Neural progenitor cell (in vitro differentiated cells): Measurements from ENCODE around the gene ACAP1. TPM values are rescaled to one million over a fixed set of nuclear protein-coding genes. Genes with fewer than 3 reads are reported as not detected.
"Not testable (repeated sequence)": the region's sequence is repeated elsewhere in the genome, so short reads cannot be mapped to it uniquely, and the experiment has no call there.

Experiments
- DNase-seq: peaks from one replicate; pipeline ENCODE4 v3.0.0-alpha.2; 2016; ENCODE audit warnings: low spot score
- H2AFZ ChIP-seq: fragments of 200-600 bp; sonication (generic); replicated peaks from 2 replicates; pipeline ENCODE4 v1.6.1; 2016; ENCODE audit warnings: antibody characterized with exemption
- H3F3A ChIP-seq: fragments of 200-600 bp; sonication (generic); 2 replicates; pipeline ENCODE4 v1.6.1; 2016; ENCODE audit warnings: antibody characterized with exemption, low read depth
- H3K27ac ChIP-seq: fragments of 200-600 bp; sonication (generic); 2 replicates; pipeline ENCODE4 v1.5.1; 2016; ENCODE audit warnings: mild to moderate bottlenecking
- H3K27me3 ChIP-seq: fragments of 200-600 bp; sonication (generic); 2 replicates; pipeline ENCODE4 v1.6.1; 2016; ENCODE audit warnings: mild to moderate bottlenecking, moderate library complexity
- H3K36me3 ChIP-seq: fragments of 200-600 bp; sonication (generic); 2 replicates; pipeline ENCODE4 v1.5.1; 2016
- H3K4me1 ChIP-seq: fragments of 200-600 bp; sonication (generic); 2 replicates; pipeline ENCODE4 v1.6.1; 2016; ENCODE audit warnings: mixed run types
- H3K4me2 ChIP-seq: fragments of 200-600 bp; sonication (generic); 2 replicates; pipeline ENCODE4 v1.6.1; 2016
- H3K4me3 ChIP-seq: fragments of 200-600 bp; sonication (generic); 2 replicates; pipeline ENCODE4 v1.5.1; 2016
- H3K79me2 ChIP-seq: fragments of 200-600 bp; sonication (generic); 2 replicates; pipeline ENCODE4 v1.6.1; 2016; ENCODE audit warnings: low read depth
- H3K9ac ChIP-seq: fragments of 200-600 bp; sonication (generic); 2 replicates; pipeline ENCODE4 v1.6.1; 2016
- H3K9me3 ChIP-seq: fragments of 200-600 bp; sonication (generic); 2 replicates; pipeline ENCODE4 v1.5.1; 2016; ENCODE audit warnings: low read depth
- H4K20me1 ChIP-seq: fragments of 200-600 bp; sonication (generic); 2 replicates; pipeline ENCODE4 v1.6.1; 2016; ENCODE audit warnings: low read depth
- H3K27ac Mint-ChIP-seq: 3 replicates; pipeline ENCODE4 v1.8.0; 2021; ENCODE audit warnings: mixed read lengths
- H3K27me3 Mint-ChIP-seq: 2 replicates; pipeline ENCODE4 v1.8.0; 2022; ENCODE audit warnings: low read depth, mild to moderate bottlenecking, inconsistent platforms, moderate library complexity, mixed read lengths; ENCODE audit not compliant: insufficient read depth
- H3K36me3 Mint-ChIP-seq: 3 replicates; pipeline ENCODE4 v1.8.0; 2021; ENCODE audit warnings: mixed read lengths
- H3K4me1 Mint-ChIP-seq: 3 replicates; pipeline ENCODE4 v1.8.0; 2021; ENCODE audit warnings: mixed read lengths
- H3K4me3 Mint-ChIP-seq: 3 replicates; pipeline ENCODE4 v1.8.0; 2021; ENCODE audit warnings: mild to moderate bottlenecking, moderate library complexity, mixed read lengths
- H3K9me3 Mint-ChIP-seq: 3 replicates; pipeline ENCODE4 v1.8.0; 2020; ENCODE audit warnings: mixed read lengths
- EZH2 ChIP-seq: fragments of 200-600 bp; sonication (generic); IDR thresholded peaks from 2 replicates; pipeline ENCODE4 v1.6.1; 2017; ENCODE audit warnings: antibody characterized with exemption, mild to moderate bottlenecking, moderate library complexity
- EZH2phosphoT487 ChIP-seq: fragments of 200-600 bp; sonication (generic); IDR thresholded peaks from 2 replicates; pipeline ENCODE4 v1.6.1; 2017; ENCODE audit warnings: antibody characterized with exemption
- total RNA-seq: library from RNA; depleted of rRNA; stranded (reverse); fragments of >200 nt; gene quantifications from 2 replicates; pipeline ENCODE4 v1.2.3, GENCODE V29; 2015; ENCODE audit warnings: low replicate concordance
- TF ChIP-seq, protein P1 (sequence below): fragments of 200-600 bp; sonication (generic); IDR thresholded peaks from 2 replicates; pipeline ENCODE4 v1.5.1; 2017; ENCODE audit warnings: antibody characterized with exemption, mild to moderate bottlenecking

The ACAP1 gene
- total RNA-seq, 1 donor from 2014 or later = 0.65 TPM

DNA sequence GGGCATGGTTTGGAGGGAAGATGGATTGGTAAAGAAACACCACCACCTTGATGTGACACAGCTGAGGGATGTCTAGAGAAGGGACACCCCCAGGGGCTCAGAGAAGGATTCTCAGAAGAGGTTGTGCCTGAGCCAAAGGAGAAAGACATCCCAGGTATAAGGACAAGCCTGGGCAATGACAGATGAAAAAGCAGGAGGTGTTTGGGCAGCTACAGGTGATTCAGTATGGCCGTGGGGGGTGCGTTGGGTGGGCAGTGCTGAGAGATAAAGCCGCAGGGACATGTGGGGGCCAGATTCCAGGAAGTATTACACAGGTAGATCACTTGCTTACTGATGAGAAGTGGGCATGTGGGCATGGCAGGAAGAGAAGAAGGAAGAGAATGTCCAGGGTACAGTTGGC lies 25.6 kb downstream of the ACAP1 start:
- no peak overlapping the region for H3K4me3 ChIP-seq
- no peak overlapping the region for H3K4me2 ChIP-seq
- no peak overlapping the region for H3K27ac ChIP-seq
- Mint-ChIP-seq H3K4me1 (no peaks in the 10 kb centered on the region), H3K36me3 (no peaks in the 10 kb centered on the region), H3K4me3 (no peak overlapping the region), H3K27ac (no peak overlapping the region), H3K9me3 (no peaks in the 10 kb centered on the region), H3K27me3 (peaks cover 4% of the 10 kb centered on the region)
- H3K9me3 ChIP-seq = no peaks in the 10 kb centered on the region
- no peaks in the 10 kb centered on the region for H3K36me3 ChIP-seq
- H3K79me2 ChIP-seq = no peaks in the 10 kb centered on the region
- H2AFZ ChIP-seq = no peak overlapping the region
- no peaks in the 10 kb centered on the region for H4K20me1 ChIP-seq
- H3K4me1 ChIP-seq = no peaks in the 10 kb centered on the region
- no peak for DNase-seq
- no peaks in the 10 kb centered on the region for H3F3A ChIP-seq
- TF ChIP-seq EZH2phosphoT487 = no peak
- TF ChIP-seq, protein P1, sequence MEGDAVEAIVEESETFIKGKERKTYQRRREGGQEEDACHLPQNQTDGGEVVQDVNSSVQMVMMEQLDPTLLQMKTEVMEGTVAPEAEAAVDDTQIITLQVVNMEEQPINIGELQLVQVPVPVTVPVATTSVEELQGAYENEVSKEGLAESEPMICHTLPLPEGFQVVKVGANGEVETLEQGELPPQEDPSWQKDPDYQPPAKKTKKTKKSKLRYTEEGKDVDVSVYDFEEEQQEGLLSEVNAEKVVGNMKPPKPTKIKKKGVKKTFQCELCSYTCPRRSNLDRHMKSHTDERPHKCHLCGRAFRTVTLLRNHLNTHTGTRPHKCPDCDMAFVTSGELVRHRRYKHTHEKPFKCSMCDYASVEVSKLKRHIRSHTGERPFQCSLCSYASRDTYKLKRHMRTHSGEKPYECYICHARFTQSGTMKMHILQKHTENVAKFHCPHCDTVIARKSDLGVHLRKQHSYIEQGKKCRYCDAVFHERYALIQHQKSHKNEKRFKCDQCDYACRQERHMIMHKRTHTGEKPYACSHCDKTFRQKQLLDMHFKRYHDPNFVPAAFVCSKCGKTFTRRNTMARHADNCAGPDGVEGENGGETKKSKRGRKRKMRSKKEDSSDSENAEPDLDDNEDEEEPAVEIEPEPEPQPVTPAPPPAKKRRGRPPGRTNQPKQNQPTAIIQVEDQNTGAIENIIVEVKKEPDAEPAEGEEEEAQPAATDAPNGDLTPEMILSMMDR = no peak
- no peak for TF ChIP-seq EZH2
- no peak overlapping the region for H3K9ac ChIP-seq
- no peaks in the 10 kb centered on the region for H3K27me3 ChIP-seq

DNA sequence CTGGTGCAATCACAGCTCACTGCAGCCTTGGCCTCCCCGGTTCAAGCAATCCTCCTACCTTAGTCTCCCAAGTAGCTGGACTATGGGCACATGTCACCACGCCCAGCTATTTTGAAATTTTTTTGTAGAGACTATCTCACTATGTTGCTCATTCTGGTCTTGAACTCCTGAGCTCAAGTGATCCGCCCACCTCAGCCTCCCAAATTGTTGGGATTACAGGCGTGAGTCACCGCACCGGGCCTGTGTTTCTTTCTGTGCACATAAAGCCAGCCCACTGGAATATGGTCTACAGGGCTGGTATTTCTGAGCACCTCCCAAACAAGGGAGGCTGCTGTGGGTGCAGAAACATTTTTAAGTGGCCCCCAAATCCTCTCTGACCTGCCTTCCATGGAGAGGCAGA lies 27.0 kb downstream of the ACAP1 start:
- no peaks in the 10 kb centered on the region for H3K36me3 ChIP-seq
- peaks cover 4% of the 10 kb centered on the region for H3K27me3 Mint-ChIP-seq
- no peak overlapping the region for H3K27ac ChIP-seq
- DNase-seq = no peak
- H3K4me2 ChIP-seq = no peak overlapping the region
- no peak overlapping the region for H3K4me3 Mint-ChIP-seq
- no peaks in the 10 kb centered on the region for H3K79me2 ChIP-seq
- no peak overlapping the region for H3K9ac ChIP-seq
- no peak overlapping the region for H3K27ac Mint-ChIP-seq
- H3K9me3 ChIP-seq = no peaks in the 10 kb centered on the region
- H3K4me1 ChIP-seq = no peaks in the 10 kb centered on the region
- TF ChIP-seq EZH2phosphoT487 = no peak
- TF ChIP-seq, protein P1 = no peak
- TF ChIP-seq EZH2 = no peak
- H3F3A ChIP-seq = no peaks in the 10 kb centered on the region
- H3K36me3 Mint-ChIP-seq = no peaks in the 10 kb centered on the region
- H3K9me3 Mint-ChIP-seq = no peaks in the 10 kb centered on the region
- no peak overlapping the region for H3K4me3 ChIP-seq
- no peaks in the 10 kb centered on the region for H4K20me1 ChIP-seq
- H3K4me1 Mint-ChIP-seq = peaks cover 3% of the 10 kb centered on the region
- no peaks in the 10 kb centered on the region for H3K27me3 ChIP-seq
- no peak overlapping the region for H2AFZ ChIP-seq

DNA sequence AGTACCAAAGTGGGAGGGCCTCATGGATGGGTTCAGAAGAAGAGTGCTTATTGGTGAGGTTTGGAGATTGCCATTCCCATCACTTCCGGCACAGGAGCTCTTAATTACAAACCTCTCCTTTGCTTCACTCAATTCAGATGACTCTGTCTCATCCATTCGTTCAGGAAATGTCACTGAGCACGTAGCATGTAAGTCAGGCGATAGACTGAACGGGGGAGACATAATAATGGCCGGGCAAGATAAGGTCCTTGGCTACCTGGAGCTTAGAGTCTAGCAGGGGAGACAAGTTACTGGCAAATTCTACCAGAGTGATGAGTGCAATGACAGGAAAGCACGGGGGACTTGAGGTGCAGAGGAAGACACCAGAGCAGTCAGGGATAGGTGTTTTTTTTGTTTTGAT lies 29.6 kb downstream of the ACAP1 start:
- H3K4me1 ChIP-seq, H3K9me3 ChIP-seq, H3K4me1 Mint-ChIP-seq, H3K9ac ChIP-seq, H3K27me3 Mint-ChIP-seq, H3K79me2 ChIP-seq, H3F3A ChIP-seq, H3K27ac Mint-ChIP-seq, H3K4me3 ChIP-seq, H3K27ac ChIP-seq, DNase-seq, H3K9me3 Mint-ChIP-seq, H3K36me3 Mint-ChIP-seq, H3K27me3 ChIP-seq, H4K20me1 ChIP-seq, H2AFZ ChIP-seq, H3K4me3 Mint-ChIP-seq, H3K4me2 ChIP-seq, H3K36me3 ChIP-seq: not testable (repeated sequence)

DNA sequence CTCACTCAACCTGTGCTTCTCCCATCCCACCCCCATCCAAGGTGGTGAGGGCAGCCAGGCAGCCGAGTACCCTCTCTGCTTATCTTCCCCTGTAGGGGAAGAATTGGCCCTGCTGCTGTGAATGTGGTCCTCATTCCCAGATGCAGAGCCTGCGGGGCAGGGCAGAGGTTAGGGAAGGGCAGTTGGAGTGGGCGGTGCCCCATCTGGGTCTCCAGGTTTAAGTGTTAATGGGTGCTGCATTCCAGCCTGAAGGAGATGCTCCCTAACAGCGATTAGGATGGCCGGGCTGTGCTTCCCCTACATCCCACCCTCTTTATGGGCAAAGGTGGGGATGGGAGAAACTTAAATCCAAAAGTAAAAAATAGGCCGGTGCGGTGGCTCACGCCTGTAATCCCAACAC lies 30.8 kb downstream of the ACAP1 start:
- DNase-seq = no peak
- no peak overlapping the region for H2AFZ ChIP-seq
- Mint-ChIP-seq H3K27me3 (peaks cover 6% of the 10 kb centered on the region), H3K36me3 (no peaks in the 10 kb centered on the region), H3K4me3 (no peak overlapping the region), H3K4me1 (peaks cover 3% of the 10 kb centered on the region), H3K27ac (no peak overlapping the region), H3K9me3 (no peaks in the 10 kb centered on the region)
- no peaks in the 10 kb centered on the region for H3K4me1 ChIP-seq
- no peaks in the 10 kb centered on the region for H3K9me3 ChIP-seq
- peaks cover 7% of the 10 kb centered on the region for H3K27me3 ChIP-seq
- H3K36me3 ChIP-seq = no peaks in the 10 kb centered on the region
- no peaks in the 10 kb centered on the region for H3F3A ChIP-seq
- no peak overlapping the region for H3K27ac ChIP-seq
- TF ChIP-seq, protein P1 = no peak
- TF ChIP-seq EZH2phosphoT487 (no peak), EZH2 (no peak)
- H3K79me2 ChIP-seq = no peaks in the 10 kb centered on the region
- no peak overlapping the region for H3K4me2 ChIP-seq
- no peaks in the 10 kb centered on the region for H4K20me1 ChIP-seq
- no peak overlapping the region for H3K9ac ChIP-seq
- no peak overlapping the region for H3K4me3 ChIP-seq
